Measurements from ENCODE around the gene MYEF2.

GRCh38 chr15:48225771-48226170, 47.7 kb upstream of the MYEF2 start:
- TF ChIP-seq POLR2A (IDR thresholded peaks at IDR 0.05) = no peak
- TF ChIP-seq CTCF (IDR thresholded peaks at IDR 0.05) = no peak

All from esophagus squamous epithelium (tissue), 4 donors.